Ovary (tissue), 9 donors: ENCODE data around the gene RNF225. TPM values are rescaled to one million over a fixed set of nuclear protein-coding genes. Genes with fewer than 3 reads are reported as not detected.

ENCODE experiments used
- DNase-seq, 5 donors: peaks; one replicate each; pipeline ENCODE4 v3.0.0-alpha.2; 2019 to 2020
- H3K27ac ChIP-seq, 2 donors: fragments of 200-600 bp; one replicate each; pipeline versions ENCODE4 v1.5.1 to v1.8.0; 2019 to 2022
- H3K27me3 ChIP-seq: fragments of 200-600 bp; one replicate; pipeline ENCODE4 v1.8.0; 2022
- H3K36me3 ChIP-seq: fragments of 200-600 bp; sonication (generic); one replicate; pipeline ENCODE4 v1.5.1; 2019
- H3K4me1 ChIP-seq: one replicate; pipeline ENCODE4 v1.8.1; 2013; ENCODE audit warnings: mild to moderate bottlenecking, moderate library complexity; ENCODE audit not compliant: insufficient read depth
- H3K4me3 ChIP-seq: fragments of 200-600 bp; sonication (generic); one replicate; pipeline ENCODE4 v1.5.1; 2017
- H3K9me3 ChIP-seq, 2 donors: fragments of 200-600 bp in 1 of 2; sonication (generic) in 1 of 2; one replicate each; pipeline versions ENCODE4 v1.5.1 to v1.8.1; 2013 to 2019; ENCODE audit warnings: mild to moderate bottlenecking in 1 of 2, moderate library complexity in 1 of 2
- EP300 ChIP-seq: sonication (generic); formaldehyde crosslinking; IDR thresholded peaks from one replicate; pipeline ENCODE4 v1.6.1; 2017; ENCODE audit warnings: antibody characterized with exemption
- POLR2A ChIP-seq: fragments of 450-650 bp; IDR thresholded peaks from one replicate; pipeline ENCODE4 v1.6.1; 2017; ENCODE audit warnings: antibody characterized with exemption, mild to moderate bottlenecking, moderate library complexity
- WGBS, 3 donors: extraction: QIAGEN DNeasy Blood & Tissue Kit in 1 of 3; methylation state at CpG; one replicate each; pipeline versions ENCODE4 v1.1.5 to v1.1.7; 2013 to 2017; 5-methylcytosine and 5-hydroxymethylcytosine counted together
- intact Hi-C, 4 donors: fragments of 100-400 bp; cut with DNase I; formaldehyde crosslinking; loops; one replicate each; pipeline versions ENCODE4 v1.11.0 to v1.15.1; 2022 to 2023
- polyA plus RNA-seq, 2 donors: library from polyadenylated mRNA; stranded (reverse); fragments of 200-250 nt in 1 of 2; fragments of 350-450 nt in 1 of 2; fragmentation: Illumina TruSeq in 1 of 2; extraction: RNeasy Lipid Tissue Mini Kit (QIAGEN cat#74804) in 1 of 2; gene quantifications; one replicate each; pipeline ENCODE4 v1.2.3, GENCODE V29; 2013 to 2014
- total RNA-seq, 7 donors: library from RNA; depleted of rRNA in 2 of 7; stranded (reverse); fragments of >200 nt in 2 of 7; fragmentation: NEBNext Ultra II Directional in 3 of 7; extraction: Animal tissue kit (Norgen Biotek cat#: 25700) in 3 of 7; gene quantifications; one replicate each; pipeline versions ENCODE4 v1.1.0 to v1.2.4, GENCODE V29; 2016 to 2023
- TF ChIP-seq, protein P1 (sequence below), 3 donors: fragments of 450-650 bp in 2 of 3; fragments of 200-600 bp in 1 of 3; IDR thresholded peaks; one replicate each; pipeline versions ENCODE4 v1.5.1 to v1.8.0; 2016 to 2022; ENCODE audit warnings: antibody characterized with exemption in 3 of 3, mild to moderate bottlenecking in 1 of 3
- donor health status: DM: no; HTN: no; CAD: no; lungs with moderate emphysema.
- donor health status: DM: no; HTN: no; CAD: no.
- donor health status: Bipolar disorder and iron deficiency.
- donor health status: DM: yes; HTN: yes; CAD: no.
- donor health status: DM: no; HTN: no; CAD: no.
- donor health status: DM: yes; HTN: yes; CAD: no.

Gene RNF225
- total and polyA plus RNA-seq, 9 donors, result not detected

DNA sequence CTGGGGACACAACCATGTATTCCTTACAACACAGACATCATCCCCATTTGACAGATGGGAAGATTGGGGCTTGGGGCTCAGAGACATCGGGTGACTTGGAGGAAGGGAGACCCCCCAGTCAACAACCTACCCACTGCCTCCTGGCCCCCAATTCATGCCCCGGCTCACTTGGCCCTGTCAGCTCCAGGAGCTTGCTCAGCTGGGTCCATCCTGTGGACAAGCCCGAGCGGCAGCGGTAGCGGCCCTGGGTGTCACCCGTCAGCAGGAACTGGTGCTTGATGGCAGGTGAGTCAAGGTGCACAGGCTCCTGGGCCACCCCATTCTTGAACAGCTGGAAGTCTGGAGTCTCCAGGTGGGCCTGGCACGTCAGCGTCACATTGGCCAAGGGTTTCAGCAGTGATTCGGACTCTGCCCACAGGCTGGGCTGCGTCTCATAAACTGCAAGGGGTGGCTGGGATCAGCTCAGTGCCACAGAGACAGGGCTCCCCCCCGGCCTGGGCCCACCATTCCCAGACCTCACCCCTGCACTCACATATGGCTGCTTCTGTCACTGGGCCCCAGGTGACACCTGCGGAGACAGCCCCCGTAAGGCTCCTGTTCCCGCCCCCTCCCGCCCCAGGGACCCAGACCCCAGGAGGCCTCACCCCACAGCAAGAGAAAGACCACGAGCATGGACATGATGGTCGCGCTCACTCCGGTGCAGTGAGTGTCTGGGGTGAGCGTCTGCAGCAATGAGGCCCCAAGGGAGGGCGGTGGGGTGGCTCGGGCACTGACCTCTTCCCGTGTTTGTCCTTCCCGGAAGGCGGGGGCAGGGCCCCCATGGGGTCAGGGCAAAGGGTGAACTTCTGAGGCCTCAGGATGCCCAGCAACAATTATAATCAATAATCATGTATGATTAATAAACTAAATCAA, 42.4 kb upstream of the RNF225 start, which contains the start of gene A1BG:
TSS of gene A1BG (minus strand) at position 733 of the 912 bp plus-strand sequence. CDS start at position 678, 55 bp downstream.
- Histone ChIP-seq H3K36me3 (no peaks in the 10 kb centered on the region), H3K27me3 (no peaks in the 10 kb centered on the region), H3K27ac (no peak within 1 kb of the TSS), H3K4me3 (no peak within 1 kb of the TSS), H3K4me1 (no peaks in the 10 kb centered on the region), H3K9me3 (no peaks in the 10 kb centered on the region)
- intact Hi-C loops, result no loop called here
- TF ChIP-seq, protein P1, sequence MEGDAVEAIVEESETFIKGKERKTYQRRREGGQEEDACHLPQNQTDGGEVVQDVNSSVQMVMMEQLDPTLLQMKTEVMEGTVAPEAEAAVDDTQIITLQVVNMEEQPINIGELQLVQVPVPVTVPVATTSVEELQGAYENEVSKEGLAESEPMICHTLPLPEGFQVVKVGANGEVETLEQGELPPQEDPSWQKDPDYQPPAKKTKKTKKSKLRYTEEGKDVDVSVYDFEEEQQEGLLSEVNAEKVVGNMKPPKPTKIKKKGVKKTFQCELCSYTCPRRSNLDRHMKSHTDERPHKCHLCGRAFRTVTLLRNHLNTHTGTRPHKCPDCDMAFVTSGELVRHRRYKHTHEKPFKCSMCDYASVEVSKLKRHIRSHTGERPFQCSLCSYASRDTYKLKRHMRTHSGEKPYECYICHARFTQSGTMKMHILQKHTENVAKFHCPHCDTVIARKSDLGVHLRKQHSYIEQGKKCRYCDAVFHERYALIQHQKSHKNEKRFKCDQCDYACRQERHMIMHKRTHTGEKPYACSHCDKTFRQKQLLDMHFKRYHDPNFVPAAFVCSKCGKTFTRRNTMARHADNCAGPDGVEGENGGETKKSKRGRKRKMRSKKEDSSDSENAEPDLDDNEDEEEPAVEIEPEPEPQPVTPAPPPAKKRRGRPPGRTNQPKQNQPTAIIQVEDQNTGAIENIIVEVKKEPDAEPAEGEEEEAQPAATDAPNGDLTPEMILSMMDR (IDR thresholded peaks at IDR 0.05), result no peak
- no peak for TF ChIP-seq POLR2A
- TF ChIP-seq EP300, result no peak
- no peak for DNase-seq
- whole genome bisulfite sequencing, 3 donors, result 73 to 84% (median 80%) methylated on average over 26 of the region's 26 CpGs

DNA sequence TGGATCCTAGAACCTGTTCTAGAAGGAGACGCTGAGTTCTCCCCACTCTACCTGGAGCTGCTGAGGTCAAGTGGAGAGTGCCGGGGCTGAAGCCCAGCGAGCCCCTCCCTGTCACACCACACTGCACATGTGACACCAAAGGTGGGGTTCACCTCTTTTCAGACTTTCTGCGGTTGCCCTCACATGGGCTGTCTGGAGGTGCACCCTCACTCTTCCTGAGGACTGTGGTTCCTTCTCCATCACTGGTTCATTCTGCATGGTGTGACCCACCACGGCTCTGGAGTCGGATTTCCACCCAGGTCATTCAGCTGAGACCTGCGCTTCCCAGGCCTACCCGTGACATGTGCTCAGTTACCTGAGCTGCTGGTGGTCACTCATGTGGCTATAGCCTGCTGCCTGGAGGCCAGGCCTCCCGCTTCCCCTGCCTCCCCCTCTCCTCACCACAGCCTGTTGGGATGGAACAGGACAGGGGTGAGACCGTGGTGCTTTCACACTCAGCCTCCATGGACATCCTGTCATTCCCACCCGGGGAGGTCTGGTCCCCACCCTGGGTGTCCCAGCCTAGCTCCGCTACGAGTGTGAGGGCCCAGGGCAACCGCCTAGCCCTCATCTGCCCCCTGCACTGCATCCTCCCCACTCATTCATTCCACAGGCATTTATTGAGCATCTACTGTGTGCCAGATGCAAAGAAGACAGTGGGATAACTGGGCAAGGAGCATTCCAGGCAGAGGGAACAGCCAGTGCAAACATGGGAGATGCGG, 41.6 kb upstream of the RNF225 start:
- 83 to 92% (median 87%) methylated on average over 15 of the region's 15 CpGs for WGBS, 3 donors
- no peak for DNase-seq
- Histone ChIP-seq H3K9me3 (no peaks in the 10 kb centered on the region), H3K4me1 (no peaks in the 10 kb centered on the region), H3K4me3 (no peak overlapping the region), H3K27ac (no peak overlapping the region), H3K27me3 (no peaks in the 10 kb centered on the region), H3K36me3 (no peaks in the 10 kb centered on the region)
- intact Hi-C loops, result no loop called here
- TF ChIP-seq, protein P1 (IDR thresholded peaks at IDR 0.05), result no peak
- TF ChIP-seq POLR2A, result no peak
- TF ChIP-seq EP300, result no peak

DNA sequence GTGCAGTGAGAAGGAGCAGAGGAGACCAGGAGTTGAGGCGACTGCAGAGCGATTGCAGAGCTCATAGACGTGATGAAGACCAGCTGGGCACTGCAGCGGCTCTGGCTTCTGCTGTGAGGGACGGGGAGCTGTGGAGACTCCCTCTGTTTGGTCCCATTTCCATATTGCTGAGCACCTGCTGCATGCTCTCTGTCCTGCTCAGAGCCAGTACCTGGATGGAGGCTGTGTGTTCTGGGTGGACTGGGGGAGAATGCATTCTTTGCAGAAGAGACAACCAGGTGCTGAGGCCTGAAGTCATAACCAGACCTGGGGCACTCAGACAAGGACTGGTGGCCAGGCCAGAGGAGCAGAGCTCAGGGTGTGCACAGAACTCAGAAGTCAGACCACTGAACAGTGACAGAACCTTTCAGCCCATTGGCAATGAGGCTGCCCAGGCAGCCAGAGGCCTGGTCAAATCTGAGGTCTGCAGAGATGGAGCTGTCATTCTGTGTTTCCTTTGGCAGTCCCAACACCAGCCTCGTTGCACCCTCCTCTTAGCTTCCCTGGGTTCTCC, 40.9 kb upstream of the RNF225 start:
- H3K4me3 ChIP-seq, result no peak overlapping the region
- no peak overlapping the region for H3K27ac ChIP-seq
- H3K36me3 ChIP-seq, result no peaks in the 10 kb centered on the region
- 68 to 83% (median 72%) methylated on average over 6 of the region's 6 CpGs for WGBS, 3 donors
- no peaks in the 10 kb centered on the region for H3K9me3 ChIP-seq
- TF ChIP-seq, protein P1 (IDR thresholded peaks at IDR 0.05), result no peak
- no peak for TF ChIP-seq EP300
- no peak for TF ChIP-seq POLR2A
- intact Hi-C loops, result no loop called here
- no peak for DNase-seq
- no peaks in the 10 kb centered on the region for H3K4me1 ChIP-seq
- no peaks in the 10 kb centered on the region for H3K27me3 ChIP-seq

DNA sequence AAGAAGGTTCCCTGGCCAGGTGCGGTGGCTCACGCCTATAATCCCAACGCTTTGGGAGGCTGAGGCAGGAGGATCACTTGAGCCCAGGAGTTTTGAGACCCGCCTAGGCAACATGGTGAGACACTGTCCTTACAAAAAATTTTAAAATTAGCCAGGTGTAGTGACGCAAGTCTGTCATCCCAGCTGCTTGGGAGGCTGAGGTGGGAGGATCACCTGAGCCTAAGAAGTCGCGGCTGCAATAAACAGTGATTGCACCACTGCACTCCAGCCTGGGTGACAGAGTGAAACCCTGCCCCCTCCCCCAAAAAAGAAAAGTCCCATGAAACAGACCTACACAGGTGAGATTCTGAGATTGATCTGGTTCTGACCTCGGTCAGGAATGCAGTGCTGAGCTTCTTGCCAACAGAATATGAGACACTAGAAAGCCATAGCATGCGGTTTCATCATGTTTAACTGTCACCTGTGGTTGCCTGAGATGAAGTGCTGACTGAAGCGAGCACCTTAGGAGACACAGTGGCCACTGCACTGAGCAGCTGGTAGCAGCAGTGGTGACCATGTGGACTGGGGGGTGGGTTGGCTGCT, 40.1 kb upstream of the RNF225 start:
- no peak for TF ChIP-seq POLR2A
- TF ChIP-seq, protein P1 (IDR thresholded peaks at IDR 0.05), result no peak
- no peak for DNase-seq
- WGBS, 3 donors, result 92 to 96% (median 95%) methylated on average over 10 of the region's 10 CpGs
- Histone ChIP-seq H3K27me3 (no peaks in the 10 kb centered on the region), H3K4me3 (no peak overlapping the region), H3K27ac (no peak overlapping the region), H3K36me3 (no peaks in the 10 kb centered on the region), H3K9me3 (no peaks in the 10 kb centered on the region), H3K4me1 (no peaks in the 10 kb centered on the region)
- intact Hi-C loops, result no loop called here
